Measurements from ENCODE around the gene AKAP6.

The AKAP6 gene

DNA sequence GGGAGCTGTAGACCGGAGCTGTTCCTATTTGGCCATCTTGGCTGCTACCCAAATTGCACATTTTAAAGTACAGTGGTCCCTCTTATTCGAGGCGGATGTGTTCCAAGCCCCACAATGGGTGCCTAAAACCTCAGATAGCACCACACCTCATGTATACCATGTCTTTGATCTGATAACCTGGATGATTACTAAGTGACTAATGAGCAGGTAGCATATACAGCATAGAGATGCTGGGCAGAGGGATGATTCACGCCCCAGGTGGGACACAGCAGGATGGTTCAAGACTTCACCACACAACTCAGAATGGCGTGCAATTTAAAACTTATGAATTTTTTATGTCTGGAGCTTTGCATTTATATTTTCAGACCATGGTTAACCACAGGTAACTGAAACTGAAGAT, 255.0 kb downstream of the AKAP6 start:
- no peak for DNase-seq (ENCODE audit: low spot score)
- TF ChIP-seq, protein P1, sequence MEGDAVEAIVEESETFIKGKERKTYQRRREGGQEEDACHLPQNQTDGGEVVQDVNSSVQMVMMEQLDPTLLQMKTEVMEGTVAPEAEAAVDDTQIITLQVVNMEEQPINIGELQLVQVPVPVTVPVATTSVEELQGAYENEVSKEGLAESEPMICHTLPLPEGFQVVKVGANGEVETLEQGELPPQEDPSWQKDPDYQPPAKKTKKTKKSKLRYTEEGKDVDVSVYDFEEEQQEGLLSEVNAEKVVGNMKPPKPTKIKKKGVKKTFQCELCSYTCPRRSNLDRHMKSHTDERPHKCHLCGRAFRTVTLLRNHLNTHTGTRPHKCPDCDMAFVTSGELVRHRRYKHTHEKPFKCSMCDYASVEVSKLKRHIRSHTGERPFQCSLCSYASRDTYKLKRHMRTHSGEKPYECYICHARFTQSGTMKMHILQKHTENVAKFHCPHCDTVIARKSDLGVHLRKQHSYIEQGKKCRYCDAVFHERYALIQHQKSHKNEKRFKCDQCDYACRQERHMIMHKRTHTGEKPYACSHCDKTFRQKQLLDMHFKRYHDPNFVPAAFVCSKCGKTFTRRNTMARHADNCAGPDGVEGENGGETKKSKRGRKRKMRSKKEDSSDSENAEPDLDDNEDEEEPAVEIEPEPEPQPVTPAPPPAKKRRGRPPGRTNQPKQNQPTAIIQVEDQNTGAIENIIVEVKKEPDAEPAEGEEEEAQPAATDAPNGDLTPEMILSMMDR (IDR thresholded peaks at IDR 0.05; ENCODE audit: borderline replicate concordance, control extremely low read depth, extremely low read depth, insufficient read depth, missing control alignments): no peak
- in situ Hi-C loops (cut with MboI; ENCODE audit: low sequenced_read_pairs, unreplicated experiment): no loop called here

DNA sequence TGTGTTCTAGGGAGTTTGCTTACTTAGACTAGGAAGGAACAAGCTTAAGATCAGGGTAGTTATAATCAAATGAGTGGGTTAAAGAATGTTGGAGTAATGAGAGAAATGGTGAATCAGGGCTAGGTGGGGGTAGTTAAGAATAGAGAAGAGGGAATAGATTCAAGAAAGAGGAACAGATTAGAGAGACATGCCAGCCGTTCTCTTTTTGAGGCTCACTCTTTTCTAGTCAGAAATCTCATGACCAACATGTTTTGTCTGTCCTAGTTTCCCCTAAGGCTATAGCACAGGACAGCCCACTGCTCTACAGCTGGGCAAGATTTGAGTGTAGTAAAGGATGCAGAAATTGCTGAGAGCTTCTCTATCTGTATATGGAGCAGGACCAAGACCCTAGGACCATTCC, 258.4 kb downstream of the AKAP6 start:
- DNase-seq (ENCODE audit: low spot score): no peak
- TF ChIP-seq, protein P1 (IDR thresholded peaks at IDR 0.05; ENCODE audit: borderline replicate concordance, control extremely low read depth, extremely low read depth, insufficient read depth, missing control alignments): no peak
- in situ Hi-C loops (cut with MboI; ENCODE audit: low sequenced_read_pairs, unreplicated experiment): no loop called here

DNA sequence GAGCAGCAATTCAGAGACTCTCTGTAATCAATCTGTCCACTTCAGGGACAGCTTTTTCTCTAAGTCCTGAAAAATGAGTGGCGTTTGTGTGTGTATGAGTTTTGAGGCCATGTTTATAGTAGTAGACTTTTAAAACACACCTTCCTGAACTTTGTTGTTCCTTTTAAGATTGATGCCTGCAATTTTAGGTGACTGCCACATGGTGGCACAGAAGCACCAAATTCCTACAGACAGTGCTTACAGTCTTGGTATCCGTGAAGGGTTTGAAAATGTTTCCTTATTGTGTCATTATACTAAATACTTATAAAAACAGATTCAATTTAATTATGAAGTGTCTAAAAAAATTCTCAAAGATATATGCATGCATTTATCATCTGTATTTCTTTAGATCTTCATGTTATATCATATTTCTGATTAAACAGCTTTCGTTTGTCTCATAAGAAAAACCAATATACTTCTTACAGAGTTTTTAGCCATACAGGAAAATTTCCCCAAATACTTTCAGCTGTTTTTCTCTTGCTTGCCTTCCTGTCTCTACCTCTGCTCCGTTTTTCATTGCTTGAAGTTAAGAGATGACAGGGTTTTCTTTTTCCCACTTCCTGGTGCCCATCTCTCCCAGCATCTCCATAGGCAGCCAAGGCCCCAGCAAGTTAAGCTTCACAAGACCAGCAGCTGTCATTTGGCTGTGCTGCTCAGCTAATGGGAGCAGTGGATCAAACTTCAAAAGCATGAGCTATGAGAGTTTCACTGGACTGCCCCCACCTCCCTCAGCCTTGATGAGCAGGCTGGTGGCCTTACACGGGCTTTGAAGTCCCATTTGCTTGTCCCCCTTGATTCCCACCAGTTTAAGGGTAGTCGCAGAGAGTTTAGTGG, 259.6 kb downstream of the AKAP6 start:
- TF ChIP-seq, protein P1 (IDR thresholded peaks at IDR 0.05; ENCODE audit: borderline replicate concordance, control extremely low read depth, extremely low read depth, insufficient read depth, missing control alignments): peak; percentile 73
- in situ Hi-C loops (cut with MboI; ENCODE audit: low sequenced_read_pairs, unreplicated experiment): no loop called here
- peak; percentile 39 for DNase-seq (ENCODE audit: low spot score)

DNA sequence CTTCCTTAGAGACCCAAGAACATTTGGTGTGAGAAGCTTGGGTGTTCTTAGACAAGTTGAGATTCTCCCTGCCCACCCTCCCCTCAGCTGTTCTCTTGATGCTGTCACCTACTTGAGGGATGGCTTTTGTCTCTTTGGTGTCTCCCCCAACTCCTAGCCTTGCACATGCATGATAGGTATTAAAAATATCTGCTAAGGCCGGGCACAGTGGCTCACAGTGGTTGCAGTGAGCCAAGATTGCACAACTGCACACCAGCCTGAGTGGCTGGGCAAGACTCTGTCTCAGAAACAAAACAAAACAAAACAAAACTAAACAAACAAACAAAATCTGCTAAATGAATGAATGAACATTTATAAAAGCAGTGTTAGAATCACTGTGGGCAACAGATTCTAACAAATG, 261.1 kb downstream of the AKAP6 start:
- TF ChIP-seq, protein P1 (IDR thresholded peaks at IDR 0.05; ENCODE audit: borderline replicate concordance, control extremely low read depth, extremely low read depth, insufficient read depth, missing control alignments): no peak
- in situ Hi-C loops (cut with MboI; ENCODE audit: low sequenced_read_pairs, unreplicated experiment): no loop called here
- no peak for DNase-seq (ENCODE audit: low spot score)

DNA sequence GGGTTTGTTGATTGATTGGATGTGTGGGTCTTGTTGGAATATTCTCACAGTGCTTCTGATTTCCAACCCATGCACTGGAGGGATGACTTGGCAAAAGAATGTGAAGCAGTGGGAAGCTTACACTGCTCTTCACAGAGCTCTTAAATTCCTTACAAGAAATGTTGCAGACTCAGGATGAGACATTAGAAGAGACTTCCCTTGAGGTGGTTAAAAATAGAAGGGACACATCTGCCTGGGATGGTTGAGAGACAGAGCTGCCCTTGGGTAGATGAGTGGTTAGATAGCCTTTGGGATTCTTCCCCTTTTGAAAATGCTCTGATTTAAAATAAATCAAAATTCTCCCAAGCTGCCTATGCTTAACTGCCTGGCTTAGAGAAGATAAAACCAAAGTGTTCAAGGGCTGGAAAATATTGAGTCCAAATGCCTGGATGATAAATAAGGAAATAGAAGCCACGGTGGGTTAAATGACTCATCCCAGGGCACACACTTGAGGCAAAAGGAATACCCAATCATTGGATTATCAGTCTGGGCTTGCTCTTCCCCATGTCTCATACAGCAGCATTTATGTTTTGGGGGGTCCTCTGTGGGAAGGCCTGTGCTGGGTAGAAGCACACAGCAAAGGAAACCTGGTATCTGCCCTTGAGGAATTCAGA, 264.3 kb downstream of the AKAP6 start:
- no peak for DNase-seq (ENCODE audit: low spot score)
- TF ChIP-seq, protein P1 (IDR thresholded peaks at IDR 0.05; ENCODE audit: borderline replicate concordance, control extremely low read depth, extremely low read depth, insufficient read depth, missing control alignments): no peak
- in situ Hi-C loops (cut with MboI; ENCODE audit: low sequenced_read_pairs, unreplicated experiment): no loop called here

DNA sequence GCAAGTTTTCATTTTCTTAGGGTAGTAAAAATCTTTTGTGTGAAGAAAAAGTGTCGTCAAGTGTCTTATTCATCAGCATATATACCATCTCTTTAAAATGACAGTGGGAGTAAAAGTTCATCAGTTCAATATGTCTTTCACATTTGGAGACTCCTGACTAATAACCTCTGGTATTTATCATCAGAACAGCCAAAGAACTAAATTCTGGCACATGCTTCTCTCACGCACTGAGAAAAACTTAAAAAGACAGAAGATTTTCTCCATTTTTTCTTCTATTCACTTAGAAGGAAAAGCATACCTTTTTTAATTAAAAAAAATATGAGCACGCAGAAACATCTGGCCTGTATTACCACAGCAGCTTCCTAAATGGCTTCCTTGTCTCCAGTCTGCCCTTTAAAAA, 265.7 kb downstream of the AKAP6 start:
- in situ Hi-C loops (cut with MboI; ENCODE audit: low sequenced_read_pairs, unreplicated experiment): no loop called here
- TF ChIP-seq, protein P1 (IDR thresholded peaks at IDR 0.05; ENCODE audit: borderline replicate concordance, control extremely low read depth, extremely low read depth, insufficient read depth, missing control alignments): no peak
- no peak for DNase-seq (ENCODE audit: low spot score)

Measured in GM13976 (cell line).